Posterior vena cava (tissue), 2 donors: ENCODE results near the gene NFIC. TPM values are rescaled to one million over a fixed set of nuclear protein-coding genes. Genes with fewer than 3 reads are reported as not detected.
A peak's percentile ranks its signal among the peaks of the same experiment; 100 is the strongest.
"Not testable (repeated sequence)": the region's sequence is repeated elsewhere in the genome, so short reads cannot be mapped to it uniquely, and the experiment has no call there.

ENCODE experiments used
- DNase-seq: peaks from one replicate; pipeline ENCODE4 v3.0.0-alpha.2; 2020; ENCODE audit warnings: low spot score
- intact Hi-C, 2 donors: fragments of 100-400 bp; cut with DNase I; formaldehyde crosslinking; loops; one replicate each; pipeline versions ENCODE4 v1.14.1 to v1.14.2; 2022 to 2023
- total RNA-seq, 2 donors: library from RNA; stranded (reverse); fragmentation: NEBNext Ultra II Directional; extraction: Animal tissue kit (Norgen Biotek cat#: 25700); gene quantifications; one replicate each; pipeline ENCODE4 v1.2.1, GENCODE V29; 2021
- donor health status: DM: yes; HTN: yes; CAD: no.
- donor health status: DM: yes; HTN: yes; CAD: no.

The NFIC gene
- total RNA-seq, 2 donors from 2014 or later: 196 to 223 TPM

GRCh38 chr19:3335431-3336350 is 30.7 kb upstream of the NFIC start:
- DNase-seq: peak; percentile 89
- intact Hi-C loops: loop anchor here in 1 of 2 donors (5.0 kb wide), 1 partner anchor 97 kb away; no protein-coding TSS in a partner anchor

GRCh38 chr19:3336351-3336679 is 30.1 kb upstream of the NFIC start:
- intact Hi-C loops: loop anchor here in 1 of 2 donors (5.0 kb wide), 1 partner anchor 96 kb away; no protein-coding TSS in a partner anchor
- DNase-seq: no peak

GRCh38 chr19:3336680-3337523 is 29.5 kb upstream of the NFIC start:
- peak; percentile 95 for DNase-seq
- intact Hi-C loops: loop anchor here in 1 of 2 donors (5.0 kb wide), 1 partner anchor 95 kb away; no protein-coding TSS in a partner anchor

- intact Hi-C loops: loop anchor here in 1 of 2 donors (1.0 to 5.0 kb wide), 2 partner anchors 15 to 94 kb away; no protein-coding TSS in a partner anchor
Measured at GRCh38 chr19:3338541-3339181, 27.7 kb upstream of the NFIC start.

GRCh38 chr19:3340340-3340739 is 26.0 kb upstream of the NFIC start:
- DNase-seq: no peak
- intact Hi-C loops: no loop called here

More at GRCh38 chr19:3338541-3339181, 27.7 kb upstream of the NFIC start:
- DNase-seq: no peak

- intact Hi-C loops: no loop called here
- DNase-seq: no peak
Measured at GRCh38 chr19:3342246-3342645, 24.1 kb upstream of the NFIC start.

- intact Hi-C loops: not testable (repeated sequence)
Measured at GRCh38 chr19:3342962-3343361, 23.4 kb upstream of the NFIC start.

GRCh38 chr19:3343619-3344502 is 22.5 kb upstream of the NFIC start:
- peak; percentile 96 for DNase-seq
- intact Hi-C loops: no loop called here

More at GRCh38 chr19:3342962-3343361, 23.4 kb upstream of the NFIC start:
- not testable (repeated sequence) for DNase-seq

GRCh38 chr19:3344608-3345598 is 21.5 kb upstream of the NFIC start:
- DNase-seq: no peak
- intact Hi-C loops: no loop called here

GRCh38 chr19:3345850-3346460 is 20.4 kb upstream of the NFIC start:
- intact Hi-C loops: no loop called here
- no peak for DNase-seq

GRCh38 chr19:3346677-3347353 is 19.6 kb upstream of the NFIC start:
- peak; percentile 90 for DNase-seq
- intact Hi-C loops: no loop called here

- DNase-seq: no peak
- intact Hi-C loops: no loop called here
Measured at GRCh38 chr19:3348042-3348441, 18.3 kb upstream of the NFIC start.

GRCh38 chr19:3348469-3348868 is 17.9 kb upstream of the NFIC start:
- DNase-seq, intact Hi-C loops: not testable (repeated sequence)

GRCh38 chr19:3350014-3350663 is 16.2 kb upstream of the NFIC start:
- intact Hi-C loops: no loop called here
- no peak for DNase-seq

GRCh38 chr19:3351702-3352447 is 14.5 kb upstream of the NFIC start:
- intact Hi-C loops: loop anchor here in 1 of 2 donors (1.0 kb wide), 1 partner anchor 16 kb away; no protein-coding TSS in a partner anchor
- DNase-seq: no peak
